Transverse colon (tissue), 4 donors: Measurements from ENCODE around the gene ARX. TPM values are rescaled to one million over a fixed set of nuclear protein-coding genes. Genes with fewer than 3 reads are reported as not detected.

Experiments used
- DNase-seq: peaks from one replicate; pipeline ENCODE4 v3.0.0-alpha.2; 2019
- H3K27ac ChIP-seq, 4 donors: fragments of 200-600 bp; sonication (generic); 2 replicates each; pipeline ENCODE4 v1.5.1; 2016 to 2018; ENCODE audit warnings: inconsistent platforms in 4 of 4
- H3K27me3 ChIP-seq: fragments of 200-600 bp; sonication (generic); 2 replicates; pipeline ENCODE4 v1.5.1; 2017; ENCODE audit warnings: inconsistent platforms
- H3K36me3 ChIP-seq, 4 donors: fragments of 200-600 bp; sonication (generic); 2 replicates each; pipeline ENCODE4 v1.5.1; 2017 to 2019; ENCODE audit warnings: inconsistent platforms in 4 of 4
- H3K4me1 ChIP-seq, 4 donors: fragments of 200-600 bp; sonication (generic); 2 replicates each; pipeline ENCODE4 v1.5.1; 2017 to 2020; ENCODE audit warnings: inconsistent platforms in 4 of 4
- H3K4me3 ChIP-seq, 4 donors: fragments of 200-600 bp; sonication (generic); 1 replicate in 1 of 4; 2 replicates in 3 of 4; pipeline versions ENCODE4 v1.5.1 to v1.6.1; 2017 to 2019; ENCODE audit warnings: inconsistent platforms in 4 of 4
- H3K9me3 ChIP-seq, 2 donors: fragments of 200-600 bp; sonication (generic); 2 replicates each; pipeline ENCODE4 v1.5.1; 2017 to 2019; ENCODE audit warnings: inconsistent platforms in 2 of 2
- CTCF ChIP-seq, 5 experiments: fragments of 200-600 bp in 3 of 5; fragments of 450-650 bp in 2 of 5; sonication (generic) in 3 of 5; IDR thresholded peaks; 1 replicate in 2 of 5; 2 replicates in 3 of 5; pipeline ENCODE4 v1.5.1; 2016 to 2017; ENCODE audit warnings: antibody characterized with exemption in 5 of 5, inconsistent platforms in 3 of 5, mild to moderate bottlenecking in 2 of 5, moderate library complexity in 1 of 5
- EP300 ChIP-seq: sonication (generic); formaldehyde crosslinking; IDR thresholded peaks from one replicate; pipeline ENCODE4 v1.6.1; 2017; ENCODE audit warnings: antibody characterized with exemption, low read depth
- POLR2A ChIP-seq: fragments of 450-650 bp; IDR thresholded peaks from one replicate; pipeline ENCODE4 v1.6.1; 2016; ENCODE audit warnings: antibody characterized with exemption, mild to moderate bottlenecking, moderate library complexity
- POLR2AphosphoS5 ChIP-seq, 3 donors: sonication (generic); formaldehyde crosslinking; IDR thresholded peaks; one replicate each; pipeline ENCODE4 v1.6.1; 2016; ENCODE audit warnings: antibody characterized with exemption in 3 of 3
- WGBS, 2 donors: methylation state at CpG; one replicate each; pipeline ENCODE4 v1.1.5; 2018; ENCODE audit warnings: low coverage in 1 of 2; 5-methylcytosine and 5-hydroxymethylcytosine counted together
- in situ Hi-C, 4 donors: fragments of 200-750 bp; cut with MboI; loops; one replicate each; pipeline versions ENCODE4 v1.15.0 to v1.15.1; 2017; ENCODE audit warnings: low sequenced_read_pairs in 3 of 4, low pct_ligation_motif_present in 1 of 4, low pct_unique_long_range_greater_than_20kb in 1 of 4
- intact Hi-C: fragments of 100-400 bp; cut with DNase I; formaldehyde crosslinking; loops from one replicate; pipeline ENCODE4 v1.15.1; 2023; ENCODE audit warnings: low total_unique reads
- small RNA-seq, 4 donors: library from RNA; depleted of rRNA; stranded (forward); fragments of <200 nt; gene quantifications; one replicate each; pipeline ENCODE3, GENCODE V24; 2016
- total RNA-seq, 4 donors: library from RNA; depleted of rRNA; stranded (reverse); fragments of >200 nt; gene quantifications; one replicate each; pipeline ENCODE4 v1.1.0, GENCODE V29; 2016

ARX gene
- total RNA-seq, 4 donors from 2014 or later = not detected

GRCh38 chrX:24956828-24957227, 58.9 kb downstream of the ARX start:
- no peak for TF ChIP-seq POLR2A
- Histone ChIP-seq H3K4me3 (no peak overlapping the region), H3K9me3 (no peaks in the 10 kb centered on the region), H3K27ac (no peak overlapping the region), H3K36me3 (no peaks in the 10 kb centered on the region), H3K27me3 (no peaks in the 10 kb centered on the region), H3K4me1 (no peaks in the 10 kb centered on the region)
- in situ Hi-C loops (no loop called here), intact Hi-C loops (no loop called here)
- DNase-seq = no peak

- no peak for DNase-seq
- no peaks in the 10 kb centered on the region for H3K9me3 ChIP-seq
- 80% methylated on average over 2 of the region's 2 CpGs; no CpG with 5 or more reads in 1 of the 2 donors for WGBS, 2 donors
- no peaks in the 10 kb centered on the region for H3K4me1 ChIP-seq
- intact Hi-C loops (no loop called here), in situ Hi-C loops (no loop called here)
- H3K27me3 ChIP-seq = no peaks in the 10 kb centered on the region
- TF ChIP-seq POLR2A (no peak), POLR2AphosphoS5 (IDR thresholded peaks at IDR 0.05) (no peak), CTCF (IDR thresholded peaks at IDR 0.05) (no peak), EP300 (no peak)
- H3K36me3 ChIP-seq = no peaks in the 10 kb centered on the region
- no peak overlapping the region for H3K27ac ChIP-seq
- no peak overlapping the region for H3K4me3 ChIP-seq
Measured at GRCh38 chrX:24955372-24955930, 60.3 kb downstream of the ARX start.

GRCh38 chrX:24954732-24955131, 61.0 kb downstream of the ARX start:
- in situ Hi-C loops = no loop called here
- Histone ChIP-seq H3K27ac (no peak overlapping the region), H3K9me3 (no peaks in the 10 kb centered on the region), H3K27me3 (no peaks in the 10 kb centered on the region), H3K4me1 (no peaks in the 10 kb centered on the region), H3K4me3 (no peak overlapping the region), H3K36me3 (no peaks in the 10 kb centered on the region)
- intact Hi-C loops = no loop called here
- no peak for DNase-seq
- WGBS, 2 donors = 70 to 100% methylated on average over 1 to 2 of the region's 2 CpGs
- TF ChIP-seq POLR2A (no peak), EP300 (no peak), POLR2AphosphoS5 (IDR thresholded peaks at IDR 0.05) (no peak), CTCF (IDR thresholded peaks at IDR 0.05) (no peak)

Small RNAs within 50 kb of the gene (small RNA-seq; reads per million reads assigned to genes)
- 0 reads per million in 4 donors for gene RN7SL91P
